H9 (cell line): ENCODE data around the gene TSPAN18. TPM values are rescaled to one million over a fixed set of nuclear protein-coding genes. Genes with fewer than 3 reads are reported as not detected.

Source experiments
- DNase-seq: peaks from one replicate; pipeline ENCODE4 v3.0.0-alpha.2; 2017
- H2AFZ ChIP-seq: one replicate; pipeline ENCODE4 v1.6.1; 2013; ENCODE audit warnings: mild to moderate bottlenecking, low read length, control low read depth, moderate library complexity
- H2AK5ac ChIP-seq: 2 replicates; pipeline ENCODE4 v1.6.1; 2013; ENCODE audit warnings: low read length, control low read depth, mixed read lengths; ENCODE audit not compliant: insufficient read length
- H2BK120ac ChIP-seq: one replicate; pipeline ENCODE4 v1.6.1; 2013; ENCODE audit warnings: low read depth, mild to moderate bottlenecking, low read length, control low read depth, inconsistent platforms; ENCODE audit not compliant: poor library complexity, severe bottlenecking
- H2BK12ac ChIP-seq: 2 replicates; pipeline ENCODE4 v1.6.1; 2013; ENCODE audit warnings: low read length, control low read depth, mixed read lengths, low read depth; ENCODE audit not compliant: insufficient read length
- H2BK15ac ChIP-seq: 2 replicates; pipeline ENCODE4 v1.6.1; 2013; ENCODE audit warnings: low read depth, low read length, control low read depth
- H2BK20ac ChIP-seq: one replicate; pipeline ENCODE4 v1.6.1; 2013; ENCODE audit warnings: low read depth, mild to moderate bottlenecking, low read length, control low read depth, inconsistent platforms; ENCODE audit not compliant: poor library complexity, severe bottlenecking
- H2BK5ac ChIP-seq: 2 replicates; pipeline ENCODE4 v1.6.1; 2013; ENCODE audit warnings: low read length, control low read depth, mixed read lengths; ENCODE audit not compliant: insufficient read length
- H3K14ac ChIP-seq: 2 replicates; pipeline ENCODE4 v1.6.1; 2013; ENCODE audit warnings: low read length, control low read depth; ENCODE audit not compliant: insufficient read depth
- H3K18ac ChIP-seq: 2 replicates; pipeline ENCODE4 v1.6.1; 2013; ENCODE audit warnings: low read depth, mild to moderate bottlenecking, mixed read lengths, low read length, control low read depth; ENCODE audit not compliant: insufficient read length
- H3K23ac ChIP-seq: 2 replicates; pipeline ENCODE4 v1.6.1; 2013; ENCODE audit warnings: low read length, control low read depth, mixed read lengths, low read depth; ENCODE audit not compliant: insufficient read length
- H3K23me2 ChIP-seq: 2 replicates; pipeline ENCODE4 v1.6.1; 2013; ENCODE audit warnings: low read depth, mild to moderate bottlenecking, mixed read lengths, low read length, control low read depth; ENCODE audit not compliant: insufficient read length, poor library complexity, severe bottlenecking
- H3K27ac ChIP-seq: 2 replicates; pipeline ENCODE4 v1.5.1; 2013; ENCODE audit warnings: low read length, control low read depth, mixed read lengths, low read depth; ENCODE audit not compliant: insufficient read length
- H3K27me3 ChIP-seq: 2 replicates; pipeline ENCODE4 v1.6.1; 2013; ENCODE audit warnings: low read length, control low read depth, inconsistent platforms; ENCODE audit not compliant: insufficient read depth
- H3K4ac ChIP-seq: 2 replicates; pipeline ENCODE4 v1.6.1; 2013; ENCODE audit warnings: low read depth, mild to moderate bottlenecking, control low read depth, inconsistent platforms, low read length, moderate library complexity
- H3K4me1 ChIP-seq: 2 replicates; pipeline ENCODE4 v1.6.1; 2013; ENCODE audit warnings: low read length, control low read depth, inconsistent platforms; ENCODE audit not compliant: insufficient read depth
- H3K4me2 ChIP-seq: 2 replicates; pipeline ENCODE4 v1.6.1; 2013; ENCODE audit warnings: low read length, control low read depth, mixed read lengths; ENCODE audit not compliant: insufficient read length, insufficient read depth
- H3K56ac ChIP-seq: 2 replicates; pipeline ENCODE4 v1.6.1; 2013; ENCODE audit warnings: low read depth, mild to moderate bottlenecking, mixed read lengths, low read length, control low read depth; ENCODE audit not compliant: insufficient read length
- H3K79me1 ChIP-seq: 2 replicates; pipeline ENCODE4 v1.6.1; 2013; ENCODE audit warnings: low read depth, mild to moderate bottlenecking, moderate library complexity, low read length, control low read depth, inconsistent platforms; ENCODE audit not compliant: insufficient read depth, poor library complexity, severe bottlenecking
- H3K79me2 ChIP-seq: 2 replicates; pipeline ENCODE4 v1.6.1; 2013; ENCODE audit warnings: low read length, control low read depth, inconsistent platforms; ENCODE audit not compliant: insufficient read depth
- H3K9ac ChIP-seq: 2 replicates; pipeline ENCODE4 v1.6.1; 2013; ENCODE audit warnings: low read length, control low read depth, mixed read lengths; ENCODE audit not compliant: insufficient read length; ENCODE audit errors: extremely low read depth
- H3K9me3 ChIP-seq: one replicate; pipeline ENCODE4 v1.6.1; 2013; ENCODE audit warnings: low read depth, low read length, inconsistent platforms; ENCODE audit not compliant: control insufficient read depth
- H3T11ph ChIP-seq: one replicate; pipeline ENCODE4 v1.6.1; 2013; ENCODE audit warnings: mild to moderate bottlenecking, low read length, control low read depth, inconsistent platforms
- H4K20me1 ChIP-seq: one replicate; pipeline ENCODE4 v1.6.1; 2013; ENCODE audit not compliant: control insufficient read depth, insufficient read length, insufficient read depth
- H4K5ac ChIP-seq: 2 replicates; pipeline ENCODE4 v1.6.1; 2013; ENCODE audit warnings: low read depth, mild to moderate bottlenecking, mixed read lengths, low read length, control low read depth; ENCODE audit not compliant: insufficient read length
- H4K8ac ChIP-seq: replicated peaks from 2 replicates; pipeline ENCODE4 v1.6.1; 2013; ENCODE audit warnings: low read length, control low read depth, mixed read lengths, low read depth; ENCODE audit not compliant: insufficient read length
- H4K91ac ChIP-seq: 2 replicates; pipeline ENCODE4 v1.6.1; 2013; ENCODE audit warnings: low read depth, mild to moderate bottlenecking, moderate library complexity, mixed read lengths, low read length, control low read depth; ENCODE audit not compliant: insufficient read length
- H3K27ac Mint-ChIP-seq, 3 experiments: 2 replicates in 2 of 3; 3 replicates in 1 of 3; pipeline ENCODE4 v1.8.0; 2020 to 2021; ENCODE audit warnings: mixed read lengths in 3 of 3, mild to moderate bottlenecking in 1 of 3, moderate library complexity in 1 of 3
- H3K27me3 Mint-ChIP-seq: 2 replicates; pipeline ENCODE4 v1.8.0; 2021; ENCODE audit warnings: low read depth, mild to moderate bottlenecking, moderate library complexity, mixed read lengths
- H3K36me3 Mint-ChIP-seq, 3 experiments: 2 replicates in 2 of 3; 3 replicates in 1 of 3; pipeline ENCODE4 v1.8.0; 2020 to 2021; ENCODE audit warnings: low read depth in 3 of 3, mixed read lengths in 3 of 3; ENCODE audit not compliant: insufficient read depth in 1 of 3
- H3K4me1 Mint-ChIP-seq, 2 experiments: 2 replicates each; pipeline ENCODE4 v1.8.0; 2020; ENCODE audit warnings: mixed read lengths in 2 of 2
- H3K4me3 Mint-ChIP-seq, 2 experiments: 2 replicates in 1 of 2; 3 replicates in 1 of 2; pipeline ENCODE4 v1.8.0; 2020 to 2021; ENCODE audit warnings: mild to moderate bottlenecking in 2 of 2, mixed read lengths in 2 of 2, moderate library complexity in 1 of 2
- H3K9me3 Mint-ChIP-seq, 2 experiments: 2 replicates in 1 of 2; 3 replicates in 1 of 2; pipeline ENCODE4 v1.8.0; 2020; ENCODE audit warnings: mild to moderate bottlenecking in 2 of 2, mixed read lengths in 2 of 2, moderate library complexity in 1 of 2
- WGBS: extraction: QIAGEN DNeasy Blood & Tissue Kit; methylation state at CpG from one replicate; pipeline ENCODE4 v1.1.7; 2013; ENCODE audit warnings: missing lambda C conversion rate, low lambda C conversion rate, mixed read lengths; ENCODE audit not compliant: insufficient read length; ENCODE audit errors: extremely low coverage; 5-methylcytosine and 5-hydroxymethylcytosine counted together
- total RNA-seq: library from RNA; stranded (reverse); gene quantifications from 2 replicates; pipeline ENCODE4 v1.2.1, GENCODE V29; 2021
- TF ChIP-seq, protein P1 (sequence below): fragments of 200-600 bp; sonication (generic); conservative IDR thresholded peaks from 3 replicates; pipeline ENCODE4 v1.8.0; 2021; ENCODE audit warnings: antibody characterized with exemption, mild to moderate bottlenecking

TSPAN18 gene
- total RNA-seq, 1 experiment from 2014 or later, result 25.3 TPM

DNA sequence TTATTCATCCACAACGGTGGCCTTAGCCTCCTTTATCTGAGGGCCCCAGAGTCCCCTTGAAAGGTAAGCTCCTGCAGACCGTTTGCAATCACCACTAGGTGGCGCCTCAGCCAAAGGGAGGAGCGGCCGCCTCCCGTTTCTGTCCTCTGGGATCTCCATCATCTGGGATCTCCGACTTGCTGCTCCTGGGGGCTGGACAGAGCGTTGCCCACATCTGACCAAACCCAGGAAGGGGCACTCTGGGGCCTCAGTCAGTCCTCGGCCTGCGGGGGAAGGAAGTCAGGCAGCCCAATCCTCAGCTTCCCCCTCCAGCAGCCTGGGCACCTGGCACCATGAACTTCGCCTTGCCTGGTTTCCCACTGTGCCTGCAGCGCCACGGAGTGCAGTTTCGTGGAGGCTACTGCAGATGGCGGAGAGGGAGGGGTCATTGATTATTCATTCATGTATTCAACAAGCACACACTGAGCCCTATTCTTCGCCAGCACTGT is 200.5 kb downstream of the TSPAN18 start:
- no peak overlapping the region for H4K8ac ChIP-seq
- H3K9ac ChIP-seq, result no peak overlapping the region
- peaks cover 2% of the 10 kb centered on the region; the same call in 1 of the 2 replicates for H3K4me1 ChIP-seq
- H4K20me1 ChIP-seq, result peaks cover 3% of the 10 kb centered on the region
- H3T11ph ChIP-seq, result no peak overlapping the region
- H3K56ac ChIP-seq, result no peak overlapping the region
- H3K9me3 ChIP-seq, result no peaks in the 10 kb centered on the region
- Mint-ChIP-seq H3K27ac (no peak overlapping the region), H3K9me3 (no peaks in the 10 kb centered on the region), H3K36me3 (peaks cover 3 to 9% (median 9%) of the 10 kb centered on the region in 3 experiments; a peak in 6 of 7 replicates), H3K4me3 (peak overlapping the region in 1 of 2 experiments; percentile 40; a peak in 2 of 5 replicates), H3K27me3 (peaks cover 8% of the 10 kb centered on the region), H3K4me1 (peaks cover 45 to 58% of the 10 kb centered on the region in 2 experiments)
- no peak overlapping the region for H2AK5ac ChIP-seq
- no peak overlapping the region for H2BK20ac ChIP-seq
- no peak overlapping the region for H3K4me2 ChIP-seq
- H3K27ac ChIP-seq, result no peak overlapping the region
- H3K23ac ChIP-seq, result no peak overlapping the region
- no peaks in the 10 kb centered on the region for H3K79me2 ChIP-seq
- no peak overlapping the region for H2BK15ac ChIP-seq
- H4K91ac ChIP-seq, result no peak overlapping the region
- no peak overlapping the region for H2BK120ac ChIP-seq
- no peak overlapping the region for H3K4ac ChIP-seq
- no CpG with 5 or more reads among the region's 16 CpGs for WGBS
- no peak overlapping the region for H3K18ac ChIP-seq
- peak; percentile 92 for DNase-seq
- no peak overlapping the region for H4K5ac ChIP-seq
- H3K27me3 ChIP-seq, result no peaks in the 10 kb centered on the region
- TF ChIP-seq, protein P1, sequence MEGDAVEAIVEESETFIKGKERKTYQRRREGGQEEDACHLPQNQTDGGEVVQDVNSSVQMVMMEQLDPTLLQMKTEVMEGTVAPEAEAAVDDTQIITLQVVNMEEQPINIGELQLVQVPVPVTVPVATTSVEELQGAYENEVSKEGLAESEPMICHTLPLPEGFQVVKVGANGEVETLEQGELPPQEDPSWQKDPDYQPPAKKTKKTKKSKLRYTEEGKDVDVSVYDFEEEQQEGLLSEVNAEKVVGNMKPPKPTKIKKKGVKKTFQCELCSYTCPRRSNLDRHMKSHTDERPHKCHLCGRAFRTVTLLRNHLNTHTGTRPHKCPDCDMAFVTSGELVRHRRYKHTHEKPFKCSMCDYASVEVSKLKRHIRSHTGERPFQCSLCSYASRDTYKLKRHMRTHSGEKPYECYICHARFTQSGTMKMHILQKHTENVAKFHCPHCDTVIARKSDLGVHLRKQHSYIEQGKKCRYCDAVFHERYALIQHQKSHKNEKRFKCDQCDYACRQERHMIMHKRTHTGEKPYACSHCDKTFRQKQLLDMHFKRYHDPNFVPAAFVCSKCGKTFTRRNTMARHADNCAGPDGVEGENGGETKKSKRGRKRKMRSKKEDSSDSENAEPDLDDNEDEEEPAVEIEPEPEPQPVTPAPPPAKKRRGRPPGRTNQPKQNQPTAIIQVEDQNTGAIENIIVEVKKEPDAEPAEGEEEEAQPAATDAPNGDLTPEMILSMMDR, result peak; percentile 95
- H2BK12ac ChIP-seq, result no peak overlapping the region
- H2BK5ac ChIP-seq, result no peak overlapping the region
- no peak overlapping the region for H2AFZ ChIP-seq
- H3K23me2 ChIP-seq, result no peaks in the 10 kb centered on the region
- no peaks in the 10 kb centered on the region for H3K79me1 ChIP-seq
- H3K14ac ChIP-seq, result no peak overlapping the region
